Neural cell (in vitro differentiated cells): ENCODE measurements around the gene IRF1.

Experiments
- CTCF ChIP-seq: fragments of 450-650 bp; IDR thresholded peaks from 2 replicates; pipeline ENCODE4 v1.5.1; 2014; ENCODE audit warnings: antibody characterized with exemption, mild to moderate bottlenecking, moderate library complexity; ENCODE audit not compliant: poor library complexity, severe bottlenecking
- EP300 ChIP-seq: fragments of 450-650 bp; conservative IDR thresholded peaks from 2 replicates; pipeline ENCODE4 v1.6.1; 2014; ENCODE audit warnings: antibody characterized with exemption, mild to moderate bottlenecking, moderate library complexity; ENCODE audit not compliant: poor library complexity, severe bottlenecking
- POLR2AphosphoS5 ChIP-seq: IDR thresholded peaks from 2 replicates; pipeline ENCODE4 v1.6.1; 2012
- RAD21 ChIP-seq: fragments of 450-650 bp; conservative IDR thresholded peaks from 2 replicates; pipeline ENCODE4 v1.6.1; 2014; ENCODE audit warnings: antibody characterized with exemption, mild to moderate bottlenecking, moderate library complexity
- REST ChIP-seq: IDR thresholded peaks from 2 replicates; pipeline ENCODE4 v1.6.1; 2012; ENCODE audit warnings: borderline replicate concordance

GRCh38 chr5:132493241-132493640 lies 2.7 kb upstream of the IRF1 start:
- TF ChIP-seq CTCF = no peak
- TF ChIP-seq EP300 = no peak
- TF ChIP-seq RAD21 = no peak
- no peak for TF ChIP-seq POLR2AphosphoS5
- TF ChIP-seq REST = no peak
